BLaER1 (cell line): ENCODE measurements around the gene CNDP2.

Experiments
- H3K27ac ChIP-seq: shearing (Covaris generic); formaldehyde crosslinking; 2 replicates; pipeline ENCODE4 v1.8.1; 2022
- H3K27me3 ChIP-seq: shearing (Covaris generic); formaldehyde crosslinking; 2 replicates; pipeline ENCODE4 v1.8.1; 2022
- H3K36me3 ChIP-seq: shearing (Covaris generic); formaldehyde crosslinking; 2 replicates; pipeline ENCODE4 v1.8.1; 2022
- H3K4me1 ChIP-seq: shearing (Covaris generic); formaldehyde crosslinking; 2 replicates; pipeline ENCODE4 v1.8.1; 2022
- H3K4me2 ChIP-seq: shearing (Covaris generic); formaldehyde crosslinking; 2 replicates; pipeline ENCODE4 v1.8.1; 2022
- H3K4me3 ChIP-seq: shearing (Covaris generic); formaldehyde crosslinking; 2 replicates; pipeline ENCODE4 v1.8.1; 2022
- H3K9ac ChIP-seq: shearing (Covaris generic); formaldehyde crosslinking; 2 replicates; pipeline ENCODE4 v1.8.1; 2022
- H3K9me3 ChIP-seq: shearing (Covaris generic); formaldehyde crosslinking; 2 replicates; pipeline ENCODE4 v1.8.1; 2022
- H4K20me1 ChIP-seq: shearing (Covaris generic); formaldehyde crosslinking; 2 replicates; pipeline ENCODE4 v1.8.1; 2022
- Cebpa-rat ChIP-seq: shearing (Covaris generic); IDR thresholded peaks from 2 replicates; pipeline ENCODE4 v1.8.1; 2022

CNDP2 gene

GRCh38 chr18:74529811-74530583 is 33.8 kb downstream of the CNDP2 start:
- H3K9ac ChIP-seq: no peak overlapping the region
- no peak overlapping the region for H3K27ac ChIP-seq
- no peaks in the 10 kb centered on the region for H3K4me1 ChIP-seq
- H3K36me3 ChIP-seq: no peaks in the 10 kb centered on the region
- no peaks in the 10 kb centered on the region for H4K20me1 ChIP-seq
- H3K4me3 ChIP-seq: no peak overlapping the region
- TF ChIP-seq Cebpa-rat: no peak
- no peaks in the 10 kb centered on the region for H3K9me3 ChIP-seq
- H3K27me3 ChIP-seq: no peaks in the 10 kb centered on the region
- no peak overlapping the region for H3K4me2 ChIP-seq

GRCh38 chr18:74530584-74530862 is 34.4 kb downstream of the CNDP2 start:
- H3K9ac ChIP-seq: no peak overlapping the region
- H3K27ac ChIP-seq: no peak overlapping the region
- TF ChIP-seq Cebpa-rat: no peak
- no peaks in the 10 kb centered on the region for H3K27me3 ChIP-seq
- H3K36me3 ChIP-seq: no peaks in the 10 kb centered on the region
- H3K4me1 ChIP-seq: no peaks in the 10 kb centered on the region
- no peaks in the 10 kb centered on the region for H4K20me1 ChIP-seq
- no peaks in the 10 kb centered on the region for H3K9me3 ChIP-seq
- H3K4me3 ChIP-seq: no peak overlapping the region
- H3K4me2 ChIP-seq: no peak overlapping the region

- H3K4me1 ChIP-seq: no peaks in the 10 kb centered on the region
- 0 out of 2 replicates have a peak, but pooled peaks cover under 1% of the 10 kb centered on the region for H3K9me3 ChIP-seq
- no peaks in the 10 kb centered on the region for H3K36me3 ChIP-seq
- no peak overlapping the region for H3K27ac ChIP-seq
- no peak for TF ChIP-seq Cebpa-rat
- no peaks in the 10 kb centered on the region for H3K27me3 ChIP-seq
- no peak overlapping the region for H3K4me3 ChIP-seq
- no peak overlapping the region for H3K9ac ChIP-seq
- H3K4me2 ChIP-seq: no peak overlapping the region
- H4K20me1 ChIP-seq: no peaks in the 10 kb centered on the region
Measured at GRCh38 chr18:74531043-74531442, 34.9 kb downstream of the CNDP2 start.

GRCh38 chr18:74532511-74533025 is 36.4 kb downstream of the CNDP2 start:
- Histone ChIP-seq H3K4me3 (no peak overlapping the region), H3K27ac (no peak overlapping the region), H3K4me1 (no peaks in the 10 kb centered on the region), H3K36me3 (no peaks in the 10 kb centered on the region), H4K20me1 (no peaks in the 10 kb centered on the region), H3K9ac (no peak overlapping the region), H3K9me3 (peaks cover 5% of the 10 kb centered on the region; the same call in 1 of the 2 replicates), H3K27me3 (no peaks in the 10 kb centered on the region), H3K4me2 (no peak overlapping the region)
- no peak for TF ChIP-seq Cebpa-rat

- no peak for TF ChIP-seq Cebpa-rat
Measured at GRCh38 chr18:74533666-74534065, 37.5 kb downstream of the CNDP2 start.

GRCh38 chr18:74534150-74534969 is 38.2 kb downstream of the CNDP2 start, which contains the start of gene CNDP1:
Gene CNDP1, plus strand, starts transcription at chr18:74534500. Its CDS starts 168 bp downstream, at chr18:74534668.
- no peaks in the 10 kb centered on the region for H3K27me3 ChIP-seq
- H3K9me3 ChIP-seq: peaks cover 5% of the 10 kb centered on the region; the same call in 1 of the 2 replicates
- no peaks in the 10 kb centered on the region for H3K4me1 ChIP-seq
- no peak for TF ChIP-seq Cebpa-rat
- no peak within 1 kb of the TSS for H3K9ac ChIP-seq
- no peak within 1 kb of the TSS for H3K4me2 ChIP-seq
- no peak within 1 kb of the TSS for H3K4me3 ChIP-seq
- no peaks in the 10 kb centered on the region for H4K20me1 ChIP-seq
- H3K36me3 ChIP-seq: no peaks in the 10 kb centered on the region
- no peak within 1 kb of the TSS for H3K27ac ChIP-seq

More at GRCh38 chr18:74533666-74534065, 37.5 kb downstream of the CNDP2 start:
- Histone ChIP-seq H3K4me2 (no peak overlapping the region), H3K4me3 (no peak overlapping the region), H3K9ac (no peak overlapping the region), H4K20me1 (no peaks in the 10 kb centered on the region), H3K27me3 (no peaks in the 10 kb centered on the region), H3K9me3 (peaks cover 5% of the 10 kb centered on the region; the same call in 1 of the 2 replicates), H3K36me3 (no peaks in the 10 kb centered on the region), H3K27ac (no peak overlapping the region), H3K4me1 (no peaks in the 10 kb centered on the region)

- H3K9ac ChIP-seq: no peak overlapping the region
- TF ChIP-seq Cebpa-rat: no peak
- H3K9me3 ChIP-seq: peaks cover 5% of the 10 kb centered on the region; the same call in 1 of the 2 replicates
- no peak overlapping the region for H3K4me3 ChIP-seq
- no peak overlapping the region for H3K4me2 ChIP-seq
- H3K36me3 ChIP-seq: no peaks in the 10 kb centered on the region
- H3K27me3 ChIP-seq: no peaks in the 10 kb centered on the region
- H3K27ac ChIP-seq: no peak overlapping the region
- no peaks in the 10 kb centered on the region for H4K20me1 ChIP-seq
- no peaks in the 10 kb centered on the region for H3K4me1 ChIP-seq
Measured at GRCh38 chr18:74534981-74535649, 39.0 kb downstream of the CNDP2 start.

- no peak overlapping the region for H3K9ac ChIP-seq
- H3K36me3 ChIP-seq: no peaks in the 10 kb centered on the region
- no peaks in the 10 kb centered on the region for H4K20me1 ChIP-seq
- H3K9me3 ChIP-seq: peaks cover 5% of the 10 kb centered on the region; the same call in 1 of the 2 replicates
- H3K27ac ChIP-seq: no peak overlapping the region
- H3K4me2 ChIP-seq: no peak overlapping the region
- H3K4me1 ChIP-seq: no peaks in the 10 kb centered on the region
- TF ChIP-seq Cebpa-rat: no peak
- no peaks in the 10 kb centered on the region for H3K27me3 ChIP-seq
- no peak overlapping the region for H3K4me3 ChIP-seq
Measured at GRCh38 chr18:74539289-74539688, 43.1 kb downstream of the CNDP2 start.

- Histone ChIP-seq H3K27ac (no peak overlapping the region), H3K9ac (no peak overlapping the region), H3K4me2 (no peak overlapping the region), H3K36me3 (no peaks in the 10 kb centered on the region), H3K4me3 (no peak overlapping the region), H3K27me3 (no peaks in the 10 kb centered on the region), H3K9me3 (peaks cover 5% of the 10 kb centered on the region; the same call in 1 of the 2 replicates), H4K20me1 (no peaks in the 10 kb centered on the region), H3K4me1 (no peaks in the 10 kb centered on the region)
- TF ChIP-seq Cebpa-rat: no peak
Measured at GRCh38 chr18:74540652-74541421, 44.7 kb downstream of the CNDP2 start.
